ENCODE results near the gene FOXK1.
"Not testable (repeated sequence)": the region's sequence is repeated elsewhere in the genome, so short reads cannot be mapped to it uniquely, and the experiment has no call there.

The FOXK1 gene

DNA sequence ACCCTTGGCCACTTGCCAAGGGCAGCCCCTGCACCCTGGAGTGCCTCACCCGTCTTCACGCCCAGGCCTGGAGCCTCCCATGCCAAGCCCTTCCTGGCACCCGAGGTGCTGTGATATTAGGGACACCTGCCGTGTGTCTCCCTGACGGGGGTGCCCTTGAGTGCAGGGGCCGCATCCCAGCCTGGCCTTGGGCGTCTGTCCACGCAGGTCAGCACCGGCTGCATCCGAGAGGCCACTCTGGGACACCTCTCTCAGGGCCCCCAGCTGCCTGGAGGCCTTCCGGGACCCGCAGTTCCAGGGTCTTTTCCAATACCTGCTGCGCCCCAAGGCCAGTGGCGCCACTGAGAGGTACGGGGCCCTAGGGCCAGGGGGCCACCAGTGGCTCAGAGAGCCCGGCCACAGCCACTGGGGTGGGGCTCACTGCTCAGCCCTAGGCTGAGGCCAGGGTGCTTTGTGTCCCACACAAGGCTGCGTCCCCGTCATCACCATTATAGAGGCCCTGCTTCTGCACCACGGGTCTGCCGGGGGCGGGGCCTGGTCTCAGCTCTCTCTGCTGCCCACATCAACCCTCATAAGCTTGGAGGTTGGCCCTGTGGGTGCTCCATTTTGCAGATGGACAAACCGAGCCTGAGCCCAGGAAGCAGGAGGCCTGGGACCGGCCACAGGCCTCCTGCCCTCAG, 106.0 kb downstream of the FOXK1 start:
- no peak for DNase-seq

DNA sequence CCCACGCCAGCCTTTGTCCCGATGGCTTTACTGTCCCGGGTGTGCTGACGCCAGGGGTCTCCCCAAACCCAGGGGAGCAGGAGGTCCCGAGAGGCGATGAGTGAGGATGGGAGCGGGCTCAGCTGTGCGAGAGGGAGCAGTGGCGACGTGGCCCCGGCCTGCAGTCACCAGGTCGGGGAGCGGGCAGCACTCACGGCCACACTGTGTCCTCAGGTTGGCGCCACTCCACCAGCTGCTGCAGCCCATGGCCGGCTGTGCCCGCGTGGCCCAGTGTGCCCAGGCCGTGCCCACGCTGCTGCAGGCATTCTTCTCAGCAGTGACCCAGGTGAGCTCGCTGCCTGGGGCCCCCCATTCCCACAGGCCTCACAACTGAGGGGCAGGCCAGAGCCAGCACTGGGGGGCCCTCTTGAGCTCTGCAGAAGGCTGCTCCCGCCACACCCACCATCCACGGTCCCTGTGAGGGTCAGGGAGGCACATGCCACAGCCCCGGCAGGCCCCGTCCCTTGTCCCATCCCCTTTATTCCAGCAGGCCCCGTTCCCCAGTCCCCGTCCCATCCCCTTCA, 106.6 kb downstream of the FOXK1 start:
- DNase-seq, result no peak

DNA sequence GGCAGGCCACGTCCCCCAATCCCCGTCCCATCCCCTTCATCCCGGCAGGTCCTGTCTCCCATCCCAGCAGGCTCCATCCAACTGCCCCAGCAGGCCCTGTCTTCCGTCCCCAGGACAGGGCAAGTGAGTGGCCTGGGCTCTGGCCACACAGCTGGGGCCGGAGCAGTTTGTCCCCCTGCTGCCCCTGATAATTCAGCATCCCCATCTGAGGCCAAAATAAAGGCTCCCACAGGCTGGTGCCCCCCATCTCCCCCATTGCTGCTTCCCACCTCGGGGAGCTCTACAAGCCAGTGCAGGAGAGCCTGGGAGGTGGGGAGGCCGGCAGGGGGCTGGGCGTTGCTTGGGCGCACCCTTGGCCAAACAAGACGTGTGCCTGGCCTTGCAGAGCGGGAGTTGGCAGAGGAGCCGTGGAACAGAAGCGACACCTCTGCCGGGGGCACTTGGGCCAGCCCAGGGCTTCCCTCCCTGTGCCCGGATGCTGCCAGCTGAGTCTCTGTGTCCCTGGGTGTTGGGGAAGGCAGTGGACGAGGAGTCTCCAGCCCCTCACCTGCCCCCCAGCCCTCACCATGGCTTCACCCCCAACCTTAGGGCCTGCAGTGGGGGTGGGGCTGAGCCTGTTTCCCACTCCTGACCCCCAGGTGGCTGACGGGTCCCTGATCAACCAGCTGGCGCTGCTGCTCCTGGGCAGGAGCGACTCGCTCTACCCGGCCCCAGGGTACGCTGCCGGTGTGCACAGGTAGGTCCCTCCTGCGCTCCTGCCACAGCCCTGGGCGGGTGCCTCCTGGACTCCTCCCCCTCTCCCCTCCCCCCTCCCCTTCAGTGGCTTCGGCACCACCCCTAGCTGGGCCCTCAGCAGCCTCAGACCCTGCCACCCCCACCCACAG, 107.3 kb downstream of the FOXK1 start:
- no peak for DNase-seq

DNA sequence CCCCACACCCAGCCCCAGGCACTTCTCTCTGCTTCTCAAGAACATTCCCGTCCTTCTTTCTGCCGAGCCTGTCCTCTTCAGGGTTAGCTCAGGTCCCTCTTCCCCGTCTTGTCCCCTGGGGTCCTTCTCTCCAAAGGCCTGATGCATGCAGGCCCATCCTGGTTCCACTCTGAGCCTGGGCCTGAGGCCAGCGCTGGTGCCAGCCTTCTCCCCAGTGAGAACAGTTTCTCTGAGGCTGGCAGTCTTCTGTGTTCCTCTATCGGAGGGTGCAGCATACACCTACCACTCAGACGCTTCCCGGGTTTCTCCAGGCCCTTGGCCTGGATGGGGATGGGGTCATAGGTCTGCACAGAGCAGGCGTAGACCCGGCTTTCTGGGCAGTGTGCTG, 108.0 kb downstream of the FOXK1 start:
- DNase-seq, result no peak

DNA sequence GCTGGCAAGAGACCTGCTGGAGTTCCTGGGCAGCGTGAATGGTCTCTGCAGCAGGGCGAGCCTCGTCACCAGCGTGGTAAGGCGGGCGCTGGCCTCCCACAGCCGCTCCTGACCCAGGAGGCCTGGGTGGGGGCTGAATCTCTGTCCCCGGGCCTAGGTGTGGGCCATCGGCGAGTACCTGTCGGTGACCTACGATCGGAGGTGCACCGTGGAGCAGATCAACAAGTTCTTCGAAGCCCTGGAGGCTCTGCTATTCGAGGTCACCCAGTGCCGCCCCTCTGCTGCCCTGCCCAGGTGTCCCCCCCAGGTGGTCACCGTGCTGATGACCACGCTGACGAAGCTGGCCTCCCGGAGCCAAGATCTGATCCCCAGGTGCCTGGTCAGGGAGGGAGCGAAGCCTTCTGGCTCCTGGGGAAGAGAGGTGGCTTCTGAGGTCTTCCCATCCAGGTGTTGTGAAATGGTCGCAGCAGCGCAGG, 108.5 kb downstream of the FOXK1 start:
- no peak for DNase-seq

DNA sequence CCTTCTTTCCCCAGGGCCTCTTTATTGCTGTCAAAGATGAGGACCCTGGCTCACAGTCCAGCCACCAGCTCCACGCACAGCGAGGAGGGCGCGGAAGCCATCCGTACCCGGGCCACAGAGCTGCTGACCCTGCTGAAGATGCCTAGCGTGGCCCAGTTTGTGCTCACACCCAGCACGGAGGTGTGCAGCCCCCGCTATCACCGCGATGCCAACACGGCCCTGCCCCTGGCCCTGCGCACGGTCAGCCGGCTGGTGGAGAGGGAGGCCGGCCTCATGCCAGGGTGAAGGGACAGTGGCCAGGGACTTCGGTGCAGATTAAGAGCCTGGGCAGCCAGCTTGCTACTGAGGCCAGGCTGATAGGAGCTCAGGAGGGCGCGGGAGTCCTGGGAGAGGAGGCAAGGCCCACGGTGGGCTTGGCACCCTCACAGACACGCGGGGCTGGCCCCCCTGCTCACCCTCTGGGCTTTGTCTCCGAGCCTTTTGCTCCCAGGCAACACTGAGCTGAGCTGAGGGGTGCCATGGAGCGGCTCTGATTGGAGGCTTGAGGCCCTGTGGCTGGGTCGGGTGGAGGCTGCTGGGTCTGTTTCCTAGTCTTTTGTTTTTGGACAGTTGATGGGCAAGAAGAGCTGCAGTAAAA, 109.1 kb downstream of the FOXK1 start:
- DNase-seq, result no peak

DNA sequence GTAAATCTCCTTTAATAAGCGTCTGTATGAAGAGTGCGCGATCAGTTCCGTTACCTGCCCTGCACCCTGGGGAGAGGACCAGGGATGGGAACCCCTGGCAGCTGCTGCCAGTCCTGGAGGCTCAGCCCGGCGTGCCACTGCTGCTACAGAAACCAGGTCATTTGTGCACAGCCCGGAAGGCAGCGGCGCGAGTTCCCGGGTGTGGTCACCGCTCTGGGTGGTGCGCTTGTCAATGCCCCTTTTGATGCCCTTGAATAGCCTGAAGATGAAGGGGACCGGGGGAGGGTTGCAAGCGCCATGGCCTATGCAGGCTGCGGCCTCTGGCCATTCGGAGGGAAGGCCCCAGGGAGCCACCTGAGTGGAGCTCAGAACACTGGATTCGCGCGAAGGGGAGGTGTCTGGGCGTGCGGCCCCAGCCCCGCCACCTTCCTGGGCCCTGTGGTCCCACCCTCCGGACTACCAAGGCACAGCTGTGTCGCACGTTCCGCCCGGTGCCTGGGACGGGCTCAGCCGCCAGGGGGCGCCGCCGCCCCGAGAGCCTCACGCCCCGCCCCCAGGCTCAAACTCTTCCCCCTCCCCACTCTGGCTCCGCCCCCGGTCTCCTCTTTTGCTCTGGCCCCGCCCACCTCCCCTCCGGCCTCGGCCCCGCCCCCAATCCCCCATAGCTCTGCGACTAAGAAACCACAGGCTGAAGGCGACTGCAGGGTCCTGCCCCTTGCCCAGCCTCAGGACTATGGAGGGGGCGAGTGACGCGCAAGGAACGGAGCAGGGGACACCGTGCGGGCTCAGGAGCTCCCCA, 109.8 kb downstream of the FOXK1 start:
- peak; percentile 85 for DNase-seq

DNA sequence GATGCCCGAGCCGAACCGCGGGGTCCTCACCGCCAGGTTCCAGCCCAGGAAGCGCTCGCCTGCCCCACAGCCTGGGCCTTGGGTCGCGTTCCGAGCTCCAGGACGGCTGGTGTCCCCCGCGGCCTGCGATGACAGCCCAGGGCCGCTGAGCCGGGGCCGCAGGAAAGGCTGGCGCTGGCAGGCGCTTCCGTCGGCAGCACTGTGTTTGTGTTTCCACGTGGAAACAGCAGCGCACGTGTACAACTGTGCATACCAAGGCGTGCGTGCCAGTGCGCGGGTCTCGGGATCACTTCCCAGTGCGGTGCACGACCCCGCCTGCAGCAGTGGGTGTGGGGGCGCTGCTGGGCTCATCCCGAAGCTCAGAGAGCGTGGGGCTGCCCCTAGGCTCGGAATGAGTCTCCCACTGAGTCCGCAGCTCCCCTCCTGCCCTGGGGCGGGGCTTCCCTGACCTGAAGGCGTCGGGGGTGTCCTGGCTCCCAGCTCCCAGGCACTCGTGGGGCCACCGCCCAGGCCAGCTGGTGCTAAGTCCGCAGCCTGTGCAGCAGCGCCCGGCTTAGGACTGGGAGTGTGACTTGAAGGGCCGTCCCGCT, 110.5 kb downstream of the FOXK1 start:
- DNase-seq, result peak; percentile 13

DNA sequence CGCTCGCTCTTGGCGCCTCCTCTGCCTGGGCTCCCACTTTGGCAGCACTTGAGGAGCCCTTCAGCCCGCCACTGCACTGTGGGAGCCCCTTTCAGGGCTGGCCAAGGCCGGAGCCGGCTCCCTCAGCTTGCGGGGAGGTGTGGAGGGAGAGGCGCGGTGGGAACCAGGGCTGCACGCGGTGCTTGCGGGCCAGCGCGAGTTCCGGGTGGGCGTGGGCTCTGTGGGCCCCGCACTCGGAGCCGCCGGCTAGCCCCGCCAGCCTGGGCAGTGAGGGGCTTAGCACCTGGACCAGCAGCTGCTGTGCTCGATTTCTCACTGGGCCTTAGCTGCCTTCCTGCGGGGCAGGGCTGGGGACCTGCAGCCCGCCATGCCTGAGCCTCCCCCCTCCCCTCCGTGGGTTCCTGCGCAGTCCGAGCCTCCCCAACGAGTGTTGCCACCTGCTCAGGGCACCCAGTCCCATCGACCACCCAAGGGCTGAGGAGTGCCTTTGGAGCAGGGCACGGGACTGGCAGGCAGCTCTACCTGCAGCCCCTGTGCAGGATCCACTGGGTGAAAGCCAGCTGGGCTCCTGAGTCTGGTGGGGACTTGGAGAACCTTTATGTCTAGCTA, 111.4 kb downstream of the FOXK1 start:
- not testable (repeated sequence) for DNase-seq

DNA sequence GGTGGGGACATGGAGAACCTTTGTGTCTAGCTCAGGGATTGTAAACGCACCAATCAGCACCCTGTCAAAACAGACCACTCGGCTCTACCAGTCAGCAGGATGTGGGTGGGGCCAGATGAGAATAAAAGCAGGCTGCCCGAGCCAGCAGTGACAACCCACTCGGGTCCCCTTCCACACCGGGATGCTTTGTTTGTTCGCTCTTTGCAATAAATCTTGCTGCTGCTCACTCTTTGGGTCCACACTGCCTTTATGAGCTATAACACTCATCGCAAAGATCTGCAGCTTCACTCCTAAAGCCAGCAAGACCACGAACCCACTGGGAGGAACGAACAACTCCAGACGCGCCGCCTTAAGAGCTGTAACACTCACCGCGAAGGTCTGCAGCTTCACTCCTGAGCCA, 112.1 kb downstream of the FOXK1 start:
- not testable (repeated sequence) for DNase-seq

DNA sequence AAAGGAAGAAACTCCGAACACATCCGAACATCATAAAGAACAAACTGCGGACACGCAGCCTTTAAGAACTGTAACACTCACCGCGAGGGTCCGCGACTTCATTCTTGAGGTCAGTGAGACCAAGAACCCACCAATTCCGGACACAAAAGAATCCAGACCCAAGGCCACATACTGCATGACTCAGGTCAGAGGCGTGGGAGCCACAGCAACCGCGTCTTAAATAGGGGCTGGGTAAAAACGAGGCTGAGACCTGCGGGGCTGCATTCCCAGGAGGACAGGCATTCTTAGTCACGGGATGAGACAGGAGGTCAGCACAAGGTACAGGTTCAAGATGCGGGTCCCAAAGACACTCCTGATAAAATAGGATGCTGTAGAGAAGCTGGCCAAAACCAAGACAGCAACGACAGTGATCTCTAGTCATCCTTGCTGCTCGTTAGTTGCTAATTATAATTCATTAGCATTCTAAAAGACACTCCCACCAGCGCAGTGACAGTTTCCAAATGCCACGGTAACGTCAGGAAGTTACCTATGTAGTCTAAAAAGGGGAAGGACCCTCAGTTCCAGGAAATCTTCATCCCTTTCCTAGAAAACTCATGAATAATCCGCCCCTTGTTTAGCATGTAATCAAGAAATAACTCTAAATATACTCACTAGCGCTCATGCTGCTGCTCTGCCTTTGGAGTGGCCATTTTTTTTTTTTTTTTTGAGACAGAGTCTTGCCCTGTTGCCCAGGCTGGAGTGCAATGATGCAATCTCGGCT, 112.7 kb downstream of the FOXK1 start:
- DNase-seq, result no peak

DNA sequence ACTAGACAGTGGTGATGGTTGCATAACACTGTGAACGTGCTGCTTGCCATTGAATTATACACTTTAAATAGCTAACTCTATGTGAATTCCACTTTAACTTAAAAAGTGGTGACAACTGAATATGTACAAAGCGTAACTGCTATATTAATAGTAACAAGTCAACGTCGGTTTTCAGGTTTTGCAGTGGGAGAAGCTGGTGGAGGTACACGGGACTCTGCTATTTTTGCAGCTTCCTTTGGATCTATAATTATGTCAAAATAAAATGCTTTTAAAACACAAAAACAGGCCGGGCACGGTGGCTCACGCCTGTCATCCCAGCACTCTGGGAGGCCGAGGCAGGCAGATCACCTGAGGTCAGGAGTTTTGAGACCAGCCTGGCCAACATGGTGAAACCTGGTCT, 114.4 kb downstream of the FOXK1 start:
- no peak for DNase-seq

DNA sequence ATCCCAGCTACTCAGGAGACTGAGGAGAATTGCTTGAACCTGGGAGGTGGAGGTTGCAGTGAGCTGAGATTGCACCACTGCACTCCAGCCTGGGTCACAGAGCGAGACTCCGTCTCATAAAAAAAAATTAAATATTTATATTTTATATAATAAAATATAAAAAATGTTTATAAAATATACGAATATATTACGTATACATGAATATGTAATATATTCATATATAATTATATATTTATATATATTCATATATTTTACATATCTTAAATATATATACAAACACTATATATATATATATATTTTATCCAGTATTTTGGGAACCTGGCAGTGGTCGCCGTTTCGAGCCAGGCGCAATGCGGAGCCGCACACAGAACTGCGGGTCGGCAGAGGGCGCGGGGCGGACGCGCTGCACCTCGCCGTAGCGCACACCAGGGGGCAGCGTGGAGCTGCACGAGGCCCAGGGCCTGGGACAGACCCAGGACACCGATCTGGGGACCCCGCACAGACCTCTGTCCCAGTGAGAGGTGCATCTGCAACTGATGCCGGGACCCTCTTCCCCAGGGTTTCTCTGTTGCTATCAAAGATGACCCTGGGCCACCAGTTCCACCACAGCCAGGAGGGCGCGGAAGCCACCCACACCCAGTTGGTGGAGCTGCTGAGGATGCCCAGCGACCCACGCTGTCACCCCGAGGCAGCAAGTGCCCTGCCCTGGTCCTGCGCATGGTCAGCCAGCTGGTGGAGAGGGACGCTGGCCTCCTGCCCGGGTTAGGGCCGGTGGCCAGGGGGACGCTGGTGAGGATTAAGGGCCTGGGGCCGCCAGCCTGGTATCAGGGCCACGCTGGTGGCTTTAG, 116.0 kb downstream of the FOXK1 start:
- peak; percentile 75 for DNase-seq

DNA sequence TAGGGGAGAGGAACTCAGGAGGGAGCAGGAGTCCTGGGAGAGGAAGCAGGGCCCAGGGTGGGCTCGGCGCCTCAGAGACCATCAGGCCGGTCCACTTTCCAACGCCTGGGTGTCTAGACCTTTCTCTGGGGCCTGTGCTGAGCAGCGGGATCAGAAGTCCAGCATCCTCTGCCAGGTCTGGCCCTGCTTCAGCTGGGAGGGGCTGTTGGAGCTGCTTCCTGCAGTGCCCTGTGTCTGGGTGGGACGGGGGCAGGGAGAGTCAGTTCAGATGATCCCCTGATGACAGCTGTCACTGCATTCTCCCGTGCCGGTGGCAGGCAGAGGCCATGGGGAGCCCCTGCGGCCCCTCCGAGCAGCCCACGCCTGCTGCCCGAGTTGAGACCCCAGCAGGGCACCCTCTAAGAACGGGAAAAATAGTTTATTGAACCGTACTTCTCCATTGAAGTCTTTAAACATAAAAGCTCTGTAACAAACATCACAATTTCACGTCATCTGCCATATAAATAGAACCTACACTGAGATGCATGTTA, 116.7 kb downstream of the FOXK1 start:
- DNase-seq, result no peak

DNA sequence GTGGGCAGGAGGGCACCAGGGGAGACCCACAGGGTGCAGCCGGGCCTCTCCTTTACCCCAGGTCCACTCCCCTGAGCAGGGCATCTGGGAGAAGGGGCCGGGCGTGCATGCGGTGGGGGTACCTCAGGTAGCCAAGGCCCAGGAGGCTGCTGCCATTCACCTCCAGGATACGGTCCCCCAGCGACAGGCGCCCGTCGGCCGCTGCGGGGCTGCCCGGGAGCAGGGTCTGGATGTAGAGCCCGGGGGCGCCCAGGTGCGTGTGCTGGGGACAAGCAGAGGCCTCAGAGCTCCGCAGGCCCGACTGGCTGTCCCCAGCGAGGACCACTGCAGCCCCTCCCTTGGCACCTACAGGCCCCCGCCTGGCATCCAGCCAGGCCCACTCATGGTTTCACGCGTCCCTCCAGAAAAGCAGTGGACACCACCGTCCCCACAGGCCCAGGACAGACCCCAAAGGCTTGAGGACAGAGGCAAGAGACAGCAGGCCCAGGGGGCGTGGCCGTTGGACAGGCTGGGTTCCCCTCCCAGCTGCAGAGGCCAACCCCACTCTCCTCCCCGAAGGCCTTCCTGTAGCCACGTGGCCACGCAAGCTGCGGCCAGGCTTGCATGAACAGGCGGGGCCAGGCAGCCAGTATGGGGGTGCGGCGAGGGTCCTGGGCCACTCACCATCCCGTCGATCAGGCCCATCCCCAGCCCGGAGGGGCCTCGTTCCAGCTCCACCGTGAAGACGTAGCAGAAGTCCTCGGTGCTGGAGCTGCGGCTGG, 117.6 kb downstream of the FOXK1 start:
- DNase-seq, result no peak

DNA sequence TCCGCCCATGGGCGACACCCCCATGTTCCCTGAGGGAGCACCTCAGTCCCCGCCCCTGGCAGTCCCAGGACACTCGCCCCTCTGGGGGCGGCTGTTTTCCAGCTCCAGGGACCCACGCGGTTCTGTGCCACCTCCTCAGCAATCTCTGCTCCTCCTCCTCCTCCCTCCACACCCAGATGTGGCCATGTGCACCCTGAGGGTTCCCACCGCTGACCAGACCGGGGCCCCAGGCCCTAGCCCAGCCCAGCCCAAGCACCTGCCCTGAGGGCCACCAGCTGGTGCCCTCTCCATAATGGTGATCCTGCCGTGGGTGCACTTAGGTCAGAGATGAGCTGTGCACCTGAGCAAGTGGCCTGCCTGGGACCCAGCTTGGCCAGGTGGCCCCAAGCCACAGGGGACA, 118.4 kb downstream of the FOXK1 start:
- DNase-seq, result no peak

DNA sequence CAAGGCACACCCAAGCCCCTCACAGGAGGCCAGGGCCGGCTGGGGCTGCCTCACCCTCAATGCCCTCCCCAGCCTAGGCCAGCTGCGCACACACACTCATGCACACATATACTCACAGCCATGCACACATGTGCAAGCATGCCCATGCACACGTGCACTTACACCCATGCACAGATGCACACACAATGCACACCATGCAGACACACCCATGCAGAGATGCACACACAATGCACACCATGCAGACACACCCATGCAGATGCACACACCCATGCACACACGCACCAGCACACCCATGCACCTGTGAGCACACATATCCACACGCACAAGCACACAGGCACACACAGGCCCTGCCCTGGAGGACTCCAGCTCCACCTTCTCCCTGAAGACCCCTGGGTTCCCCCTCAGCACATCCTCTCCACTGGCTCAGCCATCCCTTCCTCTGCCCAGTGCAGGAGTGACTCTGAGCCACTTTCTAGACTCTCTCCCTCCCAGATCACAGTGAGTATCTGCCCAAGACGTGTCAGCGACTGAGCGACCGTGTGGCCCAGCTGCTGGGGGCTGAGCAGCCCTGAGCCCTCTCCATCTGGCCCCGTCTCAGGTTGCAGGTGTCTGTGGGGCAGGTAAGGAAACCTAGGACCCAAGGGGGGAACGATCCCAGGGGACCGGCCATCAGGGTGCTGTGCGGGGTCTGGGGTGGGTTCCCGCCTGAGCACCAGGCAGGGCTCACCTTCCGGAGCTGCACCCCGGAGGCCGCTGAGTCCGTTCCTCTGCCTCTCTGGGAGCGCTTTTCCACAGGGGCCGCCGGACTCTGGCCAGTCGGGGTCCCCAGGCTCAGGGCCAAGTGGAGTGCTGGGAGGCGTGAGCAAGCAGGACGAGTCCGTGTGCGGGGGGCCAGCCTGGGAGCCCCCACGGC, 119.1 kb downstream of the FOXK1 start:
- DNase-seq, result no peak

DNA sequence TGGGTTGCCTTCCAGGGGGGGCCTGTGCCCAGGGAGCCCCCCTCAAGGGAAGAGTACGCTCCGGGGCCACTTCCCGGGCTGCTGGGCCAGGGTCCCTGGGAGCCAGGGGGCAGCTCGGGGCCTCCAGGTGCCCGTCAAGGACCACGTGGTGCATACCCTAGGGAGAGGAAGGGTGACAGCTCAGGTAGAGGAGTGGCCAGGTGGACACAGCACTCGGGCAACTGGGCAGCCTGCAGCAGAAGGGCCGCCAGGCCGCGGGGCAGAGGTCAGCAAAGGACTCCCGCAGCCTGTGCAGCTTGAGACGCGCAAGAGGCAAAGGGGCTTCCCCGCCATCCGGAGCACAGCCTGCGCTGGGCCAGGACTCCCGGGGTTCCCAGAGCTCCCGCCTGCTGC, 119.7 kb downstream of the FOXK1 start:
- no peak for DNase-seq

Measured in activated CD4-positive, alpha-beta T cell treated with anti-CD3 and anti-CD28 coated beads, Interleukin-2, Interleukin-6, amounts not matched to agents 100 ng/mL and 50 ng/mL, durations not matched to agents 16 hours and 8 hours (primary cell).